ENCODE measurements around the gene EIF3J.
"Not testable (repeated sequence)": the region's sequence is repeated elsewhere in the genome, so short reads cannot be mapped to it uniquely, and the experiment has no call there.

EIF3J gene

DNA sequence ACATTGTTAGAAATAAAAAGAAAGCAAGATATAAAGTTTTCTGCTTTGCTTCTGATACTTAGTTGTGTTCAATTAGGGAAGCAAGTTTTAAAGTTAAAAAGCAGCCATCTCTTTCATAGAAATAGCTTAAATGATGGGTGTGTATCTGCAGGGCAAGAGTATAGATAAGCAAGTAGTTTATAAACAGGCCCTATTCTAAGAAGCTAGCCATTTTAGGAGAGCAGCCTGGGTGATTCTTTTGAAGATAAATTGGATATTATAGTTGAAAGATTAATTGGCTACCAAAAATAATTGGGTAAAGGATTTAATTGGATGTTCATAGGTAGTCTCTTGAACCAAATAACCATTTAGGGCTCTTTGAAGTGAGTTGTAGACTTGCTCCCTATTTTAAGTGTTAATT lies 5.6 kb downstream of the EIF3J start:
- DNase-seq, result no peak

- DNase-seq, result not testable (repeated sequence)
These were observed 7.8 kb downstream of the EIF3J start for GRCh38 chr15:44544745-44545144.

DNA sequence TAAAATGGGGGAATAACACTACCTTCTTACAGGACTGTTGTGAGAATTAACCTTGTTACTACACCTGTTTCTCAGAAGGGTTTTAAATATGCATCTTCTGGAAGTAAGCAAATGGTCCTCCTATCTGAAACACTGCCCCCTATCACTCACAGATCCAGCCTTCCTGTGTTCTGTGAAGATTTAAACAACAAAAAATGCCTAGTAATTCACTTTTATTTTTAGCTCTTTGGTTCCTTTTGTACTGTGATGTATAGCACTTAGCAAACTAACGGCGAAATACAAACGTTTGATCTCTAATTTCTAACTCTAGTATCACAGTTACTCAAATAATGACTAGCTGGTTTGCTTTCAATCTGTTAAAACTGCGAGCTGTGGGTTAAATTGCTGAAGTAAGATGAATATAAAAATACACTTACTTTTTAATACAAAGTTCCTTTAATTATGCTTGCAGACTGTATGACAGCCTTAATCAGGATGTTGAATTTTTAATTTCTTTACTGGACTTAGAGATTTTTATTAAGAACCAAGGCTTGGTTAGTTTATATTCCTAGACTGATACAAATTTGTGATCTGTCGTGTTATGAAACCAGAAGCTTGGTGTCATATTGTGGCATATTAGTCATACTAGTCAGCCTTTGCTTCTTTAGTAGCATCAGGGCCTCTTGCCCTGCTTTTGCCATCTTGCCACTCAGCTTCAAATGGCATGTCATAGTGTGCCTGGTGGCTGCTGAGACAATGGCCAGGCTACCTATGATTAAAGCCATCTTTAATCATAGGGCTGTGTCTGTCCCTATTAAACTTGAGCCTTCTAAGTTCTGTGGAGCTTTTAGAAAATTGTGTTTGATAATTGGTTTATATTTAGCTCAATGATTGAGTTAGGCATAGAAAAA lies 9.2 kb downstream of the EIF3J start:
- no peak for DNase-seq

DNA sequence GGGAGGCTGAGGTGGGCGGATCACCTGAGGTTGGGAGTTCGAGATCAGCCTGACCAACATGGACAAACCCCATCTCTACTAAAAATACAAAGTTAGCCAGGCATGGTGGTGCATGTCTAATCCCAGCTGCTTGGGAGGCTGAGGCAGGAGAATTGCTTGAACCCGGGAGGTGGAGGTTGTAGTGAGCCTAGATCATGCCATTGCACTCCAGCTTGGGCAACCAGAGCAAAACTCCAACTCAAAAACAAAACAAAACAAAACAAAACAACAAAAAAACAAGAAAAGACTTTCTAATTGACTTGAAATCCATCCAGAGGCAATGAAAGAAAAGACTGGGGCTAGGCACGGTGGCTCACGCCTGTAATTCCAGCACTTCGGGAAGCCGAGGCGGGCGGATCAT lies 12.2 kb downstream of the EIF3J start:
- not testable (repeated sequence) for DNase-seq

GRCh38 chr15:44550256-44550655 lies 13.3 kb downstream of the EIF3J start:
- DNase-seq, result no peak

GRCh38 chr15:44550734-44551133 lies 13.8 kb downstream of the EIF3J start:
- no peak for DNase-seq

GRCh38 chr15:44554934-44555723 lies 18.2 kb downstream of the EIF3J start:
- DNase-seq, result no peak

- not testable (repeated sequence) for DNase-seq
These were observed 24.0 kb downstream of the EIF3J start for GRCh38 chr15:44560926-44561325.

DNA sequence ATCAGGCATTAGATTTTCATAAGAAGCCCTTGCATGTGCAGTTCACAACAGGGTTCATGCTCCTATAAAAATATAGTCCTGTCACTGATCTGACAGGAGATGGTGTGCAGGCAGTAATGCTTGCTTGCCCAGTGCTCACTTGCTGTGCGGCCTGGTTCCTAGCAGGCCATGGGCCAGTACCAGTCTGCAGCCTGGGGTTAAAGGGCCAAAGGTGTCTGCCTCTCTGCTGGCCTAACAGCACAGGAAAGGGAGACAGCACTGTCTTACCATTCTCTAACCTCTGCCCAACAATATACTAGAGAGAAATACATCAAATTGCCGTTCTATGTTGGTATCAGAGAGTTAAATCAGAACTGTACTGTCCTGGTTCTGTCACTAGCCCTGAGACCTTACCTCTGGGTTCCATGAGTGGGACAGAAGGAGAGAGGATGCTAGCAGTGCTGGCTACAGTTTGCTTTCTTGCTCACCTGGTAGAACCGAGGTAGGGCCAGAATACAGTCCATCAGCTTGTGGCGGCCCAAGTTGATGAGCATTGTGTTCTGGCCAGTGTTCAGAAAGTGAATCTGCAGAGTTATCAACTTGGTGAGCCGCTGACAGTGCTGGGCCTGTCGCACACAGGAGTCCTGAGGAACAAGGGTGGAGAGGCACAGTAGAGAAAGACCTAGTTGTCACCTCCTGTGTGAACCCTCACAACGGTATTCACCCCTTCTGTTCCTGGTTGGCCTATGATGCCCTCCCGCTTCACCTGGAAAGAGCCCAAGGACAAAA lies 28.6 kb downstream of the EIF3J start:
- DNase-seq, result no peak

GRCh38 chr15:44566155-44566540 lies 29.2 kb downstream of the EIF3J start:
- DNase-seq, result no peak

DNA sequence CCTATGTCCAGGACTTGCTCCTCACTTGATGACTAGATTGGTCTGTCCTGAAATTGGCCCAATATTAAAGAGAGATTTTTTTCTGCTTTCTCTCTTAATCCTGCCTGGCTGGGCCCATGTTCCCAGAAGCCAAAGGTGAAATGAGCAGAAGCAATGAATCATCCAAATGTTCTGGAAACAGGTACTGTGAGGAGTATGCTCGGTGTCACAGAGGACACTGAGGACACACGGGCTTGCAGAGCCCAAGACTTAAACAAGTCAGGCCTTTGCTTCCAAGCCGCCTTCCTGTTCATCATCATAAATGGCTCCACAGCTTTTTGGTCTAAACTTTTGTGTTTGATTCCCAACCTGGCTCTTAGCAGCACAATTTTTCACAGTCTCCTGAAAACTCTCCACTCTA lies 31.4 kb downstream of the EIF3J start:
- no peak for DNase-seq

DNA sequence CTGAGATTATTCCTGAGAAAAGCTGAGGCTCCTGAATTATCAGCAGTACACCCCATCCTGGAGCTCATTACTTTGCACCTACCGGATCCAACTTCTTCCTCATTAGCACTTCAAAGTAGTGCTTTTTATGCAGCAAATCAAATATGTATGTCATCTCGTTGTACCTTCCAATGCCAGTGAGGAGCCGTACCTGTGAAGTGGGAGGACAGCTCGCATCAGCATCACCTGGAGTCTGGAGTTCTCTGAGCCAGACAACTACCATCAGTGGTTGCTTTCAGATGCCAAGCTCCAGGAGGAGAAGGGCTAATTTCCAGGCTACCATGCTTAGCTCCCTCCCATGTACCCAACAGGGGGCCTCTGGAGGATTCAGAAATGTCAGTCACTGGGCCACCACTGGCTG lies 32.4 kb downstream of the EIF3J start:
- no peak for DNase-seq

DNA sequence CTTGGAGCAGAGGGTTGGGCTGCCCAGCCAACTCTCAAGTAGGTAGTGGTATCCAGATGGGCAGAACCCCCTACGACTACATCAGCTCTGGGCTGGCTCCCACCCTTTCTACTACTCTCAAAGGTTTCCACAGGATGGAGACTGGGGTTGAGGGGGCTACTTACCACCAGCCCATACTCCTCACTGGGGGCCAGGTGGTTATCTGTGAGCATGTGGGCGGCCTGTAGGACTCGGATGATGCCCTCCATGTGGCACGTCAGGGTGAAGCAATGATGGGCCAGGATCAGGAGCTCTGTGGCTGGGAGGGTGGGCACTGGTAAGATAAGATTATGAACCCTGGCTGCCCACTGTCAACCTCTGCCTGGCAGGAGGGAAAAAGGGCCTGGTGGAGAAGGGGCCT lies 33.4 kb downstream of the EIF3J start:
- DNase-seq, result no peak

DNA sequence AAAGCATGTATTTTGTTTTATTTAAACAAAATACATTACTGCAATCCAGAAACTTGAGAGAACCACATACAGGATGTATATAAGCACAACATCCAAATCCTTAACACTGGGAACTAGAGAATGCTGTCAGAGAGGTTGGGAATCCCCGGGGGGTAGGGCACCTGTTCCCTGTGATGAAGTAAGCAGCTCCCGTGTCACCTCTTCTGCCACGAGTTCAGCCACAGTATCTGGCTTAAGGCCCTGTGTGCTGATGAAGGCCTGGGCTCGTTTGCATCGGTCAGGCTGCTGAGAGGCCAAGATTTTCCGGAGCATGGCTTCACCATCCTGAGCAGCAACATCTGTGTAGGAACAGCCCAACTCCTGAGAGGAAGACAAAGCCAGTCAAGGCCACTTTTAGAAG lies 36.4 kb downstream of the EIF3J start:
- DNase-seq, result no peak

GRCh38 chr15:44574734-44575133 lies 37.8 kb downstream of the EIF3J start:
- DNase-seq, result no peak

- DNase-seq, result no peak
These were observed 43.2 kb downstream of the EIF3J start for GRCh38 chr15:44580105-44580504.

DNA sequence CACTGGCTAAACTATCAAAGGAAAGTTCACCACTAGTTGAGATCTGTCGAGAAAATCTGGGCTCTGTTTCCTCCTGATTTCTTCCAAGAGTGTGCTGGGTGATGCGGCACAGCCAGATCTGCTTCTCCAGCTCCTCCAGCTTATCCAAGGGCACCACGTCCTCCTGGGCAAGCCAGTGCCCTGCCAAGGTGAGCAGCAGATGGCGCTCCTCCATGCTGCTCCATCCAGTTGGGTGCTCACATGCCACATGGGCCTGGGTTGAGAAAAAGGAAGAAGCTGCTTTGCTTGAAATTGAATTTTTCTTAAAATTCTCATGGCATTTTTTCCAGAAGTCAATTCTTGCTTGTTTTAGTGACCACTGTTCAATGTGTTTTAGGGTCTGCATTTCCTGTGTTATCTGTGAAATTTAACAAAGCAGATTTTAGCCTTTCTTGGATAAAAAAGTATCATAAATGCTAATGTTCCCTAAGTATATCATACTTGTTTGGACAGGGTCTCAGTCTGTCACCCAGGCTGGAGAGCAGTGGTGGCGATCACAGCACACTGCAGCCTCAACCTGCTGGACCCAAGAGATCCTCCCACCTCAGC lies 47.3 kb downstream of the EIF3J start:
- peak; percentile 49 for DNase-seq

DNA sequence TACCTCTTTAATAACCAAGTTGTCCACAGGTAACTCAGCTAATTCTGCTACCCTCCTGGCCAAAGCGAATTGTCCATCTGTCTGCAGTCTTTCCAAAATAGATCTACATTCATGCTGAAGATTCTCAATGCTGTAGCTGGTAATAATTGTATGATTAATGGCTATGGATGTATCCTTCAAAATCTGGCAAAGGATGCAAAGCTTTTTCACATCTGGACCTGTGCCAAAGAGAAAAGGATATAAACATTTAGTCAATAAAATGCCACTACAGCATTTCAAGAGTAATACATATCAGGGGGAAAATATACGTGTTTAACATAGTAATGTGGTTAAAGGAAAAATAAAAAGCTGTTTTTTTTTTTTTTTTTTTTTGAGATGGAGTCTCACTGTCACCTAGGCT lies 48.7 kb downstream of the EIF3J start:
- DNase-seq, result no peak

GRCh38 chr15:44588541-44588940 lies 51.6 kb downstream of the EIF3J start:
- no peak for DNase-seq

GRCh38 chr15:44591326-44591725 lies 54.4 kb downstream of the EIF3J start:
- DNase-seq, result no peak

- no peak for DNase-seq
These were observed 56.2 kb downstream of the EIF3J start for GRCh38 chr15:44593042-44593736.

DNA sequence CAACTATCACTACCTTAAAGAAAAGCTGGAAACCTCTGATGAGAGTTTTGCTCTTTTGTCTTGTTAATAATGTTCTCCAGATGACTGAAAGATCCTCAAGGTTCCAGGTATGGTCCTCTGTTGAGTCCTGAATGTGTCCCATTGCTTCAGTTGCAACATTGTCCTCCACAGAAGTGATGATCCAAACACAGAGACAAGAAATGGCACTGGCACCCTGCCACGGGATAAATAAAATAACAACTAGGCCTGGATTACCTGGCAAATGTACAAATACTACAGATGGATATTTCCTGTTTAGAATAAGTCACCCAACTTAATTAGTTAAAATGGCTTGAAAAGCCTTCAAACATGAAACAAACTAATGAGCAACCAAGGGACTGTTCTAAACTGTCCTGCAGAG lies 58.3 kb downstream of the EIF3J start:
- DNase-seq, result no peak

Measured in activated gamma-delta T cell treated with Interleukin-2 at 50 U/mL for 16 hours (primary cell).